Thyroid gland (tissue), 4 donors: ENCODE measurements around the gene ABCG1.

Experiments
- POLR2A ChIP-seq, 2 donors: fragments of 450-650 bp; IDR thresholded peaks; one replicate each; pipeline ENCODE4 v1.6.1; 2017; ENCODE audit warnings: antibody characterized with exemption in 2 of 2, mild to moderate bottlenecking in 2 of 2, moderate library complexity in 1 of 2
- TF ChIP-seq, protein P1 (sequence below), 6 experiments: fragments of 200-600 bp in 3 of 6; fragments of 450-650 bp in 3 of 6; sonication (generic) in 3 of 6; IDR thresholded peaks; one replicate each; pipeline ENCODE4 v1.5.1; 2016 to 2019; ENCODE audit warnings: antibody characterized with exemption in 6 of 6, mild to moderate bottlenecking in 2 of 6, inconsistent platforms in 1 of 6, moderate library complexity in 1 of 6

DNA sequence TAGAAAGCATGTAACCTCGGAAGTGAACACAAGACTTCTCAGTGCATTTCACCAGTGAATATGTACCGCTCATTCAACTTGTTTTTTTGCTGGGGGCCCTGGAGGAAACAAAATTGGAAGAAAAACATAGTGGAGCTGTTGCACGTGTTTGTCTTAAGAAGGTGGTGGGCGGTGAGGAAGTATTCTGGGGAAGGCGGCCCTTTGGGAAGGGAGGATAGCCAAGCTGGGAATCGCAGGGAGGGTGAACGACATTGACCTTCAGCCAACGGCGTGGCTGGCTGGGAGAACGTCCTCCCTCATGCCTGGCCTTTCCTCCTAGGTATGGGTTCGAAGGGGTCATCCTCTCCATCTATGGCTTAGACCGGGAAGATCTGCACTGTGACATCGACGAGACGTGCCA is 76.9 kb downstream of the ABCG1 start:
- TF ChIP-seq, protein P1, sequence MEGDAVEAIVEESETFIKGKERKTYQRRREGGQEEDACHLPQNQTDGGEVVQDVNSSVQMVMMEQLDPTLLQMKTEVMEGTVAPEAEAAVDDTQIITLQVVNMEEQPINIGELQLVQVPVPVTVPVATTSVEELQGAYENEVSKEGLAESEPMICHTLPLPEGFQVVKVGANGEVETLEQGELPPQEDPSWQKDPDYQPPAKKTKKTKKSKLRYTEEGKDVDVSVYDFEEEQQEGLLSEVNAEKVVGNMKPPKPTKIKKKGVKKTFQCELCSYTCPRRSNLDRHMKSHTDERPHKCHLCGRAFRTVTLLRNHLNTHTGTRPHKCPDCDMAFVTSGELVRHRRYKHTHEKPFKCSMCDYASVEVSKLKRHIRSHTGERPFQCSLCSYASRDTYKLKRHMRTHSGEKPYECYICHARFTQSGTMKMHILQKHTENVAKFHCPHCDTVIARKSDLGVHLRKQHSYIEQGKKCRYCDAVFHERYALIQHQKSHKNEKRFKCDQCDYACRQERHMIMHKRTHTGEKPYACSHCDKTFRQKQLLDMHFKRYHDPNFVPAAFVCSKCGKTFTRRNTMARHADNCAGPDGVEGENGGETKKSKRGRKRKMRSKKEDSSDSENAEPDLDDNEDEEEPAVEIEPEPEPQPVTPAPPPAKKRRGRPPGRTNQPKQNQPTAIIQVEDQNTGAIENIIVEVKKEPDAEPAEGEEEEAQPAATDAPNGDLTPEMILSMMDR (IDR thresholded peaks at IDR 0.05) = no peak
- no peak for TF ChIP-seq POLR2A (IDR thresholded peaks at IDR 0.05)
